ENCODE data around the gene SALL3.

Gene SALL3

DNA sequence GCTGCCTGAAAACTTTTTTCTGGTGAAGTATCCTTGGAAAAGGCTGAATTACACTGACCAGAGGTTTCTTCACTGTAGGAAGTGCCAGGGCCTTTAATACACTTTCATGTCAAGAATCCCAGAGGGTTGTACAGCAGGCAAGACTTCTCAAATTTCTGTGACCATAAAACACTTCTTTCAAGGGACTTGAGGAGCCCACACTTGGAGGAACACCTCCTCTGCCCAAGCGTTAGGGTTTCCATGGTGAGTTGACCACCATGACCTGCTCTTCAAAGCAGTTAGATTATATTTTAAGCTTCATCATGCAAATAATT is 12.9 kb upstream of the SALL3 start:
- H3K14ac ChIP-seq (ENCODE audit: low read length), result no peak overlapping the region
- no peak for DNase-seq
- no peak overlapping the region for H3K4me2 ChIP-seq (ENCODE audit: low read length)
- H2BK12ac ChIP-seq (ENCODE audit: low read length), result no peak overlapping the region
- WGBS (ENCODE audit: extremely low coverage, insufficient coverage, insufficient read length), result no CpG with 5 or more reads among the region's 1 CpG
- no peak overlapping the region for H2AK5ac ChIP-seq (ENCODE audit: low read length)
- H3K79me1 ChIP-seq (ENCODE audit: low read length), result no peaks in the 10 kb centered on the region
- peaks cover 4% of the 10 kb centered on the region for H3K27me3 ChIP-seq (ENCODE audit: insufficient read depth, low read length)
- H3K23ac ChIP-seq (ENCODE audit: low read length), result no peak overlapping the region
- no peak overlapping the region for H3K4ac ChIP-seq (ENCODE audit: low read depth, low read length)
- no peak overlapping the region for H3K4me3 ChIP-seq (ENCODE audit: low read depth, low read length)
- no peak overlapping the region for H4K12ac ChIP-seq (ENCODE audit: low read depth, low read length)
- no peak overlapping the region for H4K91ac ChIP-seq (ENCODE audit: low read depth, low read length)
- H2BK5ac ChIP-seq (ENCODE audit: low read depth, low read length, poor library complexity), result no peak overlapping the region
- H3K79me2 ChIP-seq (ENCODE audit: control insufficient read depth, insufficient read depth, low read length, poor library complexity), result no peaks in the 10 kb centered on the region
- no peak overlapping the region for H2AFZ ChIP-seq (ENCODE audit: insufficient read depth, low read length, poor library complexity)
- peaks cover 6% of the 10 kb centered on the region for H3K9me3 ChIP-seq (ENCODE audit: insufficient read depth, low read depth, low read length)
- H4K8ac ChIP-seq (ENCODE audit: low read depth, low read length), result no peak overlapping the region
- H3K9ac ChIP-seq (ENCODE audit: low read length), result no peak overlapping the region
- no peaks in the 10 kb centered on the region for H3K36me3 ChIP-seq (ENCODE audit: control insufficient read depth in 1 of 2, insufficient read depth in 2 of 2, low read length in 2 of 2)
- H3K18ac ChIP-seq (ENCODE audit: low read length), result no peak overlapping the region
- H3K4me1 ChIP-seq (ENCODE audit: control insufficient read depth in 1 of 2, insufficient read depth in 2 of 2, low read length in 2 of 2), result no peaks in the 10 kb centered on the region
- H3K27ac ChIP-seq (ENCODE audit: low read depth, low read length), result no peak overlapping the region
- H2BK120ac ChIP-seq (ENCODE audit: insufficient read depth, low read length, poor library complexity), result no peak overlapping the region

DNA sequence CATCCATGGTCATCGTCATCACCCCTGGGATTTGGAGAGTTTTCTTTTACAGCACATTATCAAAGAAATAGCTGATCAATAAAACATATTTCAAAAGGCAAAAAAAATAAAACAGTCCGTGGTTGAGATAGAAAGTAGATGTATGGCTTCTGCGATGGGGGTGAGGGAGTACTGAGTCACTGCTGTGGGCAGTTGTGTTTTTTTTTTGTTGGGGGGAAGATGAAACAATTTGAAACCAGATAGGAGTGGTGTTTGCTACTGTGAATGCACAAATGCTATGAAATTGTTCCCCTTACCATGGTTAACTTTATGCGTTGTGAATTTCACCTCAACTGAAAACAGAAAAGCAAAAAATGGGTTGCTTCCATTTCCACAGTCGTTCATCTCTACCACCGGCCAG is 11.9 kb upstream of the SALL3 start:
- H3K4me1 ChIP-seq (ENCODE audit: control insufficient read depth in 1 of 2, insufficient read depth in 2 of 2, low read length in 2 of 2), result no peaks in the 10 kb centered on the region
- no peak overlapping the region for H4K91ac ChIP-seq (ENCODE audit: low read depth, low read length)
- H3K23ac ChIP-seq (ENCODE audit: low read length), result no peak overlapping the region
- H3K14ac ChIP-seq (ENCODE audit: low read length), result no peak overlapping the region
- H3K4me3 ChIP-seq (ENCODE audit: low read depth, low read length), result no peak overlapping the region
- H3K36me3 ChIP-seq (ENCODE audit: control insufficient read depth in 1 of 2, insufficient read depth in 2 of 2, low read length in 2 of 2), result no peaks in the 10 kb centered on the region
- H2AFZ ChIP-seq (ENCODE audit: insufficient read depth, low read length, poor library complexity), result no peak overlapping the region
- H4K12ac ChIP-seq (ENCODE audit: low read depth, low read length), result no peak overlapping the region
- no peaks in the 10 kb centered on the region for H3K79me1 ChIP-seq (ENCODE audit: low read length)
- DNase-seq, result no peak
- no peak overlapping the region for H2AK5ac ChIP-seq (ENCODE audit: low read length)
- no peak overlapping the region for H2BK12ac ChIP-seq (ENCODE audit: low read length)
- peaks cover 13% of the 10 kb centered on the region for H3K27me3 ChIP-seq (ENCODE audit: insufficient read depth, low read length)
- no peak overlapping the region for H2BK120ac ChIP-seq (ENCODE audit: insufficient read depth, low read length, poor library complexity)
- H4K8ac ChIP-seq (ENCODE audit: low read depth, low read length), result no peak overlapping the region
- no peak overlapping the region for H3K18ac ChIP-seq (ENCODE audit: low read length)
- peaks cover 2% of the 10 kb centered on the region for H3K9me3 ChIP-seq (ENCODE audit: insufficient read depth, low read depth, low read length)
- H3K79me2 ChIP-seq (ENCODE audit: control insufficient read depth, insufficient read depth, low read length, poor library complexity), result no peaks in the 10 kb centered on the region
- no peak overlapping the region for H3K4ac ChIP-seq (ENCODE audit: low read depth, low read length)
- H3K27ac ChIP-seq (ENCODE audit: low read depth, low read length), result no peak overlapping the region
- H3K4me2 ChIP-seq (ENCODE audit: low read length), result no peak overlapping the region
- WGBS (ENCODE audit: extremely low coverage, insufficient coverage, insufficient read length), result no CpG with 5 or more reads among the region's 6 CpGs
- no peak overlapping the region for H3K9ac ChIP-seq (ENCODE audit: low read length)
- no peak overlapping the region for H2BK5ac ChIP-seq (ENCODE audit: low read depth, low read length, poor library complexity)

- Histone ChIP-seq H3K9ac (ENCODE audit: low read length) (no peak overlapping the region), H3K27me3 (ENCODE audit: insufficient read depth, low read length) (peaks cover 34% of the 10 kb centered on the region), H3K4me3 (ENCODE audit: low read depth, low read length) (no peak overlapping the region), H3K18ac (ENCODE audit: low read length) (no peak overlapping the region), H2BK5ac (ENCODE audit: low read depth, low read length, poor library complexity) (no peak overlapping the region), H2AK5ac (ENCODE audit: low read length) (no peak overlapping the region), H3K27ac (ENCODE audit: low read depth, low read length) (no peak overlapping the region), H3K14ac (ENCODE audit: low read length) (no peak overlapping the region), H3K79me2 (ENCODE audit: control insufficient read depth, insufficient read depth, low read length, poor library complexity) (no peaks in the 10 kb centered on the region), H3K23ac (ENCODE audit: low read length) (no peak overlapping the region), H4K8ac (ENCODE audit: low read depth, low read length) (no peak overlapping the region), H3K79me1 (ENCODE audit: low read length) (no peaks in the 10 kb centered on the region), H3K4me1 (ENCODE audit: control insufficient read depth in 1 of 2, insufficient read depth in 2 of 2, low read length in 2 of 2) (peaks cover 6% of the 10 kb centered on the region in 2 experiments), H3K4me2 (ENCODE audit: low read length) (no peak overlapping the region), H2AFZ (ENCODE audit: insufficient read depth, low read length, poor library complexity) (no peak overlapping the region), H3K9me3 (ENCODE audit: insufficient read depth, low read depth, low read length) (peaks cover 3% of the 10 kb centered on the region), H3K4ac (ENCODE audit: low read depth, low read length) (no peak overlapping the region), H2BK120ac (ENCODE audit: insufficient read depth, low read length, poor library complexity) (no peak overlapping the region), H2BK12ac (ENCODE audit: low read length) (no peak overlapping the region), H3K36me3 (ENCODE audit: control insufficient read depth in 1 of 2, insufficient read depth in 2 of 2, low read length in 2 of 2) (no peaks in the 10 kb centered on the region), H4K91ac (ENCODE audit: low read depth, low read length) (no peak overlapping the region), H4K12ac (ENCODE audit: low read depth, low read length) (no peak overlapping the region)
- no peak for DNase-seq
- WGBS (ENCODE audit: extremely low coverage, insufficient coverage, insufficient read length), result no CpG with 5 or more reads among the region's 20 CpGs
Measured at GRCh38 chr18:78969574-78970315, 9.9 kb upstream of the SALL3 start.

- Histone ChIP-seq H3K27ac (ENCODE audit: low read depth, low read length) (no peak overlapping the region), H3K23ac (ENCODE audit: low read length) (no peak overlapping the region), H2AK5ac (ENCODE audit: low read length) (no peak overlapping the region), H3K9me3 (ENCODE audit: insufficient read depth, low read depth, low read length) (peaks cover 3% of the 10 kb centered on the region), H4K12ac (ENCODE audit: low read depth, low read length) (no peak overlapping the region), H2BK12ac (ENCODE audit: low read length) (no peak overlapping the region), H3K79me2 (ENCODE audit: control insufficient read depth, insufficient read depth, low read length, poor library complexity) (no peaks in the 10 kb centered on the region), H3K4me3 (ENCODE audit: low read depth, low read length) (no peak overlapping the region), H2BK5ac (ENCODE audit: low read depth, low read length, poor library complexity) (no peak overlapping the region), H3K4me2 (ENCODE audit: low read length) (no peak overlapping the region), H3K79me1 (ENCODE audit: low read length) (no peaks in the 10 kb centered on the region), H4K8ac (ENCODE audit: low read depth, low read length) (no peak overlapping the region), H4K91ac (ENCODE audit: low read depth, low read length) (no peak overlapping the region), H3K9ac (ENCODE audit: low read length) (no peak overlapping the region), H3K4me1 (ENCODE audit: control insufficient read depth in 1 of 2, insufficient read depth in 2 of 2, low read length in 2 of 2) (peaks cover 6% of the 10 kb centered on the region in 2 experiments), H2BK120ac (ENCODE audit: insufficient read depth, low read length, poor library complexity) (no peak overlapping the region), H3K14ac (ENCODE audit: low read length) (no peak overlapping the region), H3K36me3 (ENCODE audit: control insufficient read depth in 1 of 2, insufficient read depth in 2 of 2, low read length in 2 of 2) (no peaks in the 10 kb centered on the region), H3K4ac (ENCODE audit: low read depth, low read length) (no peak overlapping the region), H2AFZ (ENCODE audit: insufficient read depth, low read length, poor library complexity) (no peak overlapping the region), H3K18ac (ENCODE audit: low read length) (no peak overlapping the region), H3K27me3 (ENCODE audit: insufficient read depth, low read length) (peaks cover 44% of the 10 kb centered on the region)
- WGBS (ENCODE audit: extremely low coverage, insufficient coverage, insufficient read length), result no CpG with 5 or more reads among the region's 12 CpGs
- DNase-seq, result no peak
Measured at GRCh38 chr18:78970774-78971333, 8.8 kb upstream of the SALL3 start.

Measured in trophoblast cell (in vitro differentiated cells and primary cell).